Parietal lobe (tissue), 2 donors: ENCODE data around the gene CCNT1. TPM values are rescaled to one million over a fixed set of nuclear protein-coding genes. Genes with fewer than 3 reads are reported as not detected.
A peak's percentile ranks its signal among the peaks of the same experiment; 100 is the strongest.

Source experiments
- small RNA-seq: library from RNA; depleted of rRNA; stranded (forward); fragments of <200 nt; gene quantifications from one replicate; pipeline ENCODE3, GENCODE V24; 2014; ENCODE audit warnings: low replicate concordance
- total RNA-seq: library from RNA; depleted of rRNA; stranded (reverse); fragments of >200 nt; gene quantifications from one replicate; pipeline ENCODE4 v1.2.3, GENCODE V29; 2014

CCNT1 gene
- 57.9 TPM for total RNA-seq

GRCh38 chr12:48716493-48717251 lies at the start of gene CCNT1:
TSS of gene CCNT1 (minus strand) at chr12:48716707. CDS start at chr12:48716675, 32 bp downstream.

GRCh38 chr12:48681710-48682532 lies 34.6 kb downstream of the CCNT1 start, which contains the start of gene KANSL2:
TSS of gene KANSL2 (minus strand) at chr12:48682238. CDS start at chr12:48681632, 606 bp downstream.

Small RNA genes lying within 50 kb of the gene (small RNA-seq; reads per million reads assigned to genes)
- not detected for gene MIR1291
- gene SNORA2A = 4.6 reads per million, percentile 86 among the genes with 10 or more reads in this experiment
- 6.6 reads per million, percentile 88 among the genes with 10 or more reads in this experiment for gene SNORA2B
- gene SNORA2C = 1.6 reads per million, percentile 77 among the genes with 10 or more reads in this experiment

Other genes with a start within 250 kb of the CCNT1 start
- gene ANP32D, start 244.1 kb downstream of the CCNT1 start, total RNA-seq = not detected
- gene C12orf54, start 234.2 kb downstream of the CCNT1 start, total RNA-seq = not detected
- gene OR8S1, start 191.1 kb downstream of the CCNT1 start, total RNA-seq = not detected
- not detected for gene LALBA, start 146.7 kb downstream of the CCNT1 start, total RNA-seq
- gene KANSL2, start 34.5 kb downstream of the CCNT1 start, total RNA-seq = 115 TPM
- gene ADCY6, start 72.4 kb upstream of the CCNT1 start, total RNA-seq = 70.1 TPM
- gene CACNB3, start 101.8 kb upstream of the CCNT1 start, total RNA-seq = 67.6 TPM
- gene DDX23, start 135.5 kb upstream of the CCNT1 start, total RNA-seq = 94.2 TPM
- 29.1 TPM for gene RND1, start 149.2 kb upstream of the CCNT1 start, total RNA-seq
- 12.2 TPM for gene FKBP11, start 208.8 kb upstream of the CCNT1 start, total RNA-seq
- gene ARF3, start 240.8 kb upstream of the CCNT1 start, total RNA-seq = 71.4 TPM